HepG2 (cell line): Measurements from ENCODE around the gene SP140L. TPM values are rescaled to one million over a fixed set of nuclear protein-coding genes. Genes with fewer than 3 reads are reported as not detected.

ENCODE experiments used
- ARNTL ChIP-seq: sonication (generic); formaldehyde crosslinking; IDR thresholded peaks from 2 replicates; pipeline ENCODE4 v1.4.0; 2020; ENCODE audit warnings: mild to moderate bottlenecking, missing genetic modification reagents
- ATAD3A ChIP-seq: sonication (generic); formaldehyde crosslinking; IDR thresholded peaks from 2 replicates; pipeline ENCODE4 v1.4.0; 2020; ENCODE audit warnings: missing genetic modification reagents
- BRD4 ChIP-seq: sonication (generic); formaldehyde crosslinking; IDR thresholded peaks from 2 replicates; pipeline ENCODE4 v1.4.0; 2020; ENCODE audit warnings: missing genetic modification reagents
- FLYWCH1 ChIP-seq: sonication (generic); formaldehyde crosslinking; IDR thresholded peaks from 2 replicates; pipeline ENCODE4 v1.8.1; 2023; ENCODE audit warnings: mild to moderate bottlenecking, missing genetic modification reagents
- HHEX ChIP-seq: IDR thresholded peaks from 2 replicates; pipeline ENCODE4 v1.6.1; 2016; ENCODE audit warnings: control low read depth
- IRX3 ChIP-seq: sonication (generic); formaldehyde crosslinking; IDR thresholded peaks from 2 replicates; pipeline ENCODE4 v1.8.1; 2023; ENCODE audit warnings: mild to moderate bottlenecking, low read depth, missing genetic modification reagents, borderline replicate concordance
- KLF11 ChIP-seq: IDR thresholded peaks from 2 replicates; pipeline ENCODE4 v1.6.1; 2016; ENCODE audit warnings: missing compliant biosample characterization
- KLF12 ChIP-seq: sonication (generic); formaldehyde crosslinking; IDR thresholded peaks from 2 replicates; pipeline ENCODE4 v1.4.0; 2020; ENCODE audit warnings: missing genetic modification reagents, borderline replicate concordance
- NR2F2 ChIP-seq: IDR thresholded peaks from 2 replicates; pipeline ENCODE4 v1.6.1; 2012; ENCODE audit warnings: low read depth, inconsistent platforms, borderline replicate concordance
- POGZ ChIP-seq: sonication (generic); formaldehyde crosslinking; IDR thresholded peaks from 2 replicates; pipeline ENCODE4 v1.4.0; 2020; ENCODE audit warnings: mild to moderate bottlenecking, missing genetic modification reagents
- ZNF160 ChIP-seq: sonication (generic); formaldehyde crosslinking; IDR thresholded peaks from 2 replicates; pipeline ENCODE4 v1.8.0; 2022; ENCODE audit warnings: mild to moderate bottlenecking, inconsistent platforms, missing genetic modification reagents
- ZNF207 ChIP-seq: fragments of 450-650 bp; IDR thresholded peaks from 2 replicates; pipeline ENCODE4 v1.6.1; 2016; ENCODE audit warnings: antibody characterized with exemption, borderline replicate concordance
- ZNF350 ChIP-seq: sonication (generic); formaldehyde crosslinking; IDR thresholded peaks from 2 replicates; pipeline ENCODE4 v1.4.0; 2020; ENCODE audit warnings: mild to moderate bottlenecking, low read depth, missing genetic modification reagents, borderline replicate concordance
- polyA plus RNA-seq, 8 experiments: library from polyadenylated mRNA; depleted of rRNA in 3 of 8; stranded (reverse) in 7 of 8; unstranded in 1 of 8; fragments of >200 nt; fragmentation: Illumina TruSeq in 4 of 8; extraction: Trizol in 4 of 8; gene quantifications; 2 replicates each; pipeline versions ENCODE4 v1.2.1 to v1.2.3, GENCODE V29; 2011 to 2016; ENCODE audit warnings: low read depth in 4 of 8, missing spikeins in 1 of 8, mixed read lengths in 1 of 8; ENCODE audit not compliant: insufficient read depth in 1 of 8
- total RNA-seq, 5 experiments: library from RNA; depleted of rRNA; stranded (reverse); fragments of >200 nt; fragmentation: Illumina TruSeq; extraction: Trizol; gene quantifications; 2 replicates each; pipeline ENCODE4 v1.2.3, GENCODE V29; 2016; ENCODE audit warnings: low read depth in 1 of 5
- TF ChIP-seq, protein P1 (sequence below): sonication (generic); formaldehyde crosslinking; IDR thresholded peaks from 2 replicates; pipeline ENCODE4 v1.4.0; 2020; ENCODE audit warnings: missing genetic modification reagents, borderline replicate concordance
- TF ChIP-seq, protein P2 (sequence below): sonication (generic); formaldehyde crosslinking; IDR thresholded peaks from 2 replicates; pipeline ENCODE4 v1.8.0; 2022; ENCODE audit warnings: mild to moderate bottlenecking, missing genetic modification reagents, moderate library complexity
- TF ChIP-seq, protein P3 (sequence below): sonication (generic); formaldehyde crosslinking; conservative IDR thresholded peaks from 2 replicates; pipeline ENCODE4 v1.8.0; 2022; ENCODE audit warnings: missing genetic modification reagents
- TF ChIP-seq, protein P4 (sequence below): sonication (generic); formaldehyde crosslinking; IDR thresholded peaks from 2 replicates; pipeline ENCODE4 v1.5.1; 2020; ENCODE audit warnings: mild to moderate bottlenecking, missing genetic modification reagents
- TF ChIP-seq, protein P5 (sequence below): sonication (generic); formaldehyde crosslinking; IDR thresholded peaks from 2 replicates; pipeline ENCODE4 v1.4.0; 2020; ENCODE audit warnings: mild to moderate bottlenecking, missing genetic modification reagents

SP140L gene
- total and polyA plus RNA-seq, 2 of the 13 experiments (the other 11 are each of a cell fraction or from before 2014, with no cell fraction given) = 10.9 to 17.5 TPM

DNA sequence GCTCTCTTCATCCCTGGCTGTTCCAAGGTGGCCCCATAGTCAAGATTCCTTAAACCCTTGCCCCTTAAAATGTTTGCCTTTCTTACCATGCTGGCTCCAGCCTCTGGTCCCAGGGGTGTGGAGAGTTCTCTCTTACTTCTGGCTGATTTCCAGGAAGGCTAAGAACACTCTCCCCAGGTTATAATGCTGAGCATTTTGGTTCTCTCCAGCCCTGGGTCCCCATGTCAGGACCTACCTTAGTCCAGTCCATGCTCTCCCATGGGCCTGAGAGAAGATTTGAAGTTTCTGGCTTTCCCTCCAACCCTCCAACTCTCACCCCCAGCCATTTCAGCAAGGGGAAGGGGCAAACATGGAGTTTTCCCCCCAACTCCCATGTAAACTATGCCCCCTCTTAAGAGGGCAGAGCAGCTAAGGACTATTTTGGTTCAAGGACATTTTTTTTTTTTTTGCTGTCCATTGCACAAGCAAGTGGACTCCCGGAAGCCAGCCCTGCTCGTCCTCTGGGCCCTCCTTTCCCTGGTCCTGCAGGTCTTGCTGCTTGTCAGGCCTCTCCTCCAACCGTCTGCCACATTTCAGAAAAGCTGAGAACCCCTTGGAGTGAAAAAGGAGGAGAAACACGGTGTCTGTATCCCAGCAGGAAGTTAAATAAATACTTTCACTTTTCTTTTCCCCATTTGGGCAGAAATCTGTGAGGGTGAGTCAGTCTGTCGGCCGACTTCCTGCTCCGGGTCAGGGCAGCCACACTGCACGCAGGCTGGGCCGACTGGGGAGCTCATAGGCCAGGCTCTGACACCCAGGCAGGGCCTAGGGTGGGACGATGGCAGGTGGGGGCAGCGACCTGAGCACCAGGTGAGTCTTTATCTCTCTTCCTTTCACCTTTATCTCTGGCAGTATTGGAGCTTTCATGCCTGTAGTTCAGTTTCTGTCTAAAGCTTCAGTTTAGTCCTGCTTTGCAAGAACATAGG is at the start of gene SP140L (continued):
- TF ChIP-seq, protein P1, sequence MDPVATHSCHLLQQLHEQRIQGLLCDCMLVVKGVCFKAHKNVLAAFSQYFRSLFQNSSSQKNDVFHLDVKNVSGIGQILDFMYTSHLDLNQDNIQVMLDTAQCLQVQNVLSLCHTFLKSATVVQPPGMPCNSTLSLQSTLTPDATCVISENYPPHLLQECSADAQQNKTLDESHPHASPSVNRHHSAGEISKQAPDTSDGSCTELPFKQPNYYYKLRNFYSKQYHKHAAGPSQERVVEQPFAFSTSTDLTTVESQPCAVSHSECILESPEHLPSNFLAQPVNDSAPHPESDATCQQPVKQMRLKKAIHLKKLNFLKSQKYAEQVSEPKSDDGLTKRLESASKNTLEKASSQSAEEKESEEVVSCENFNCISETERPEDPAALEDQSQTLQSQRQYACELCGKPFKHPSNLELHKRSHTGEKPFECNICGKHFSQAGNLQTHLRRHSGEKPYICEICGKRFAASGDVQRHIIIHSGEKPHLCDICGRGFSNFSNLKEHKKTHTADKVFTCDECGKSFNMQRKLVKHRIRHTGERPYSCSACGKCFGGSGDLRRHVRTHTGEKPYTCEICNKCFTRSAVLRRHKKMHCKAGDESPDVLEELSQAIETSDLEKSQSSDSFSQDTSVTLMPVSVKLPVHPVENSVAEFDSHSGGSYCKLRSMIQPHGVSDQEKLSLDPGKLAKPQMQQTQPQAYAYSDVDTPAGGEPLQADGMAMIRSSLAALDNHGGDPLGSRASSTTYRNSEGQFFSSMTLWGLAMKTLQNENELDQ = peak; percentile 18; the same call in 1 of the 2 replicates
- TF ChIP-seq FLYWCH1 (CRISPR knock-in tag) (no peak), BRD4 (CRISPR knock-in tag) (peak; percentile 97), HHEX (CRISPR knock-in tag) (0 out of 2 replicates have a peak, but pooled peaks have one; percentile 19), ATAD3A (CRISPR knock-in tag) (no peak), NR2F2 (no peak), KLF12 (CRISPR knock-in tag) (peak; percentile 46; the same call in 1 of the 2 replicates), KLF11 (CRISPR knock-in tag) (no peak), POGZ (CRISPR knock-in tag) (peak; percentile 41; the same call in 1 of the 2 replicates), ZNF350 (CRISPR knock-in tag) (peak; percentile 92; the same call in 1 of the 2 replicates), IRX3 (CRISPR knock-in tag) (no peak), ZNF160 (CRISPR knock-in tag) (no peak), ARNTL (no peak), ZNF207 (no peak)
- TF ChIP-seq, protein P2, sequence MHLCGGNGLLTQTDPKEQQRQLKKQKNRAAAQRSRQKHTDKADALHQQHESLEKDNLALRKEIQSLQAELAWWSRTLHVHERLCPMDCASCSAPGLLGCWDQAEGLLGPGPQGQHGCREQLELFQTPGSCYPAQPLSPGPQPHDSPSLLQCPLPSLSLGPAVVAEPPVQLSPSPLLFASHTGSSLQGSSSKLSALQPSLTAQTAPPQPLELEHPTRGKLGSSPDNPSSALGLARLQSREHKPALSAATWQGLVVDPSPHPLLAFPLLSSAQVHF (CRISPR knock-in tag) = no peak
- TF ChIP-seq, protein P3, sequence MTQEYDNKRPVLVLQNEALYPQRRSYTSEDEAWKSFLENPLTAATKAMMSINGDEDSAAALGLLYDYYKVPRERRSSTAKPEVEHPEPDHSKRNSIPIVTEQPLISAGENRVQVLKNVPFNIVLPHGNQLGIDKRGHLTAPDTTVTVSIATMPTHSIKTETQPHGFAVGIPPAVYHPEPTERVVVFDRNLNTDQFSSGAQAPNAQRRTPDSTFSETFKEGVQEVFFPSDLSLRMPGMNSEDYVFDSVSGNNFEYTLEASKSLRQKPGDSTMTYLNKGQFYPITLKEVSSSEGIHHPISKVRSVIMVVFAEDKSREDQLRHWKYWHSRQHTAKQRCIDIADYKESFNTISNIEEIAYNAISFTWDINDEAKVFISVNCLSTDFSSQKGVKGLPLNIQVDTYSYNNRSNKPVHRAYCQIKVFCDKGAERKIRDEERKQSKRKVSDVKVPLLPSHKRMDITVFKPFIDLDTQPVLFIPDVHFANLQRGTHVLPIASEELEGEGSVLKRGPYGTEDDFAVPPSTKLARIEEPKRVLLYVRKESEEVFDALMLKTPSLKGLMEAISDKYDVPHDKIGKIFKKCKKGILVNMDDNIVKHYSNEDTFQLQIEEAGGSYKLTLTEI = no peak
- TF ChIP-seq, protein P4, sequence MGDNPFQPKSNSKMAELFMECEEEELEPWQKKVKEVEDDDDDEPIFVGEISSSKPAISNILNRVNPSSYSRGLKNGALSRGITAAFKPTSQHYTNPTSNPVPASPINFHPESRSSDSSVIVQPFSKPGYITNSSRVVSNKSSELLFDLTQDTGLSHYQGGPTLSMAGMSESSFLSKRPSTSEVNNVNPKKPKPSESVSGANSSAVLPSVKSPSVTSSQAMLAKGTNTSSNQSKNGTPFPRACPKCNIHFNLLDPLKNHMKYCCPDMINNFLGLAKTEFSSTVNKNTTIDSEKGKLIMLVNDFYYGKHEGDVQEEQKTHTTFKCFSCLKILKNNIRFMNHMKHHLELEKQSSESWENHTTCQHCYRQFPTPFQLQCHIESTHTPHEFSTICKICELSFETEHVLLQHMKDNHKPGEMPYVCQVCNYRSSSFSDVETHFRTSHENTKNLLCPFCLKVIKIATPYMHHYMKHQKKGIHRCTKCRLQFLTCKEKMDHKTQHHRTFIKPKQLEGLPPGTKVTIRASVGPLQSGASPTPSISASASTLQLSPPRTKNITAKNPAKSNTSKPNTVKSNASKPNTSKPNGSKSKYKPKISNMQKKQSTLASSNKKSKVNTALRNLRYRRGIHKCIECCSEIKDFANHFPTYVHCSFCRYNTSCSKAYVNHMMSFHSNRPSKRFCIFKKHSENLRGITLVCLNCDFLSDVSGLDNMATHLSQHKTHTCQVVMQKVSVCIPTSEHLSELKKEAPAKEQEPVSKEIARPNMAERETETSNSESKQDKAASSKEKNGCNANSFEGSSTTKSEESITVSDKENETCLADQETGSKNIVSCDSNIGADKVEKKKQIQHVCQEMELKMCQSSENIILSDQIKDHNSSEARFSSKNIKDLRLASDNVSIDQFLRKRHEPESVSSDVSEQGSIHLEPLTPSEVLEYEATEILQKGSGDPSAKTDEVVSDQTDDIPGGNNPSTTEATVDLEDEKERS (CRISPR knock-in tag) = no peak
- TF ChIP-seq, protein P5, sequence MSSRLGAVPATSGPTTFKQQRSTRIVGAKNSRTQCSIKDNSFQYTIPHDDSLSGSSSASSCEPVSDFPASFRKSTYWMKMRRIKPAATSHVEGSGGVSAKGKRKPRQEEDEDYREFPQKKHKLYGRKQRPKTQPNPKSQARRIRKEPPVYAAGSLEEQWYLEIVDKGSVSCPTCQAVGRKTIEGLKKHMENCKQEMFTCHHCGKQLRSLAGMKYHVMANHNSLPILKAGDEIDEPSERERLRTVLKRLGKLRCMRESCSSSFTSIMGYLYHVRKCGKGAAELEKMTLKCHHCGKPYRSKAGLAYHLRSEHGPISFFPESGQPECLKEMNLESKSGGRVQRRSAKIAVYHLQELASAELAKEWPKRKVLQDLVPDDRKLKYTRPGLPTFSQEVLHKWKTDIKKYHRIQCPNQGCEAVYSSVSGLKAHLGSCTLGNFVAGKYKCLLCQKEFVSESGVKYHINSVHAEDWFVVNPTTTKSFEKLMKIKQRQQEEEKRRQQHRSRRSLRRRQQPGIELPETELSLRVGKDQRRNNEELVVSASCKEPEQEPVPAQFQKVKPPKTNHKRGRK (CRISPR knock-in tag) = no peak
